Panc1 (cell line): ENCODE results near the gene SMYD2. TPM values are rescaled to one million over a fixed set of nuclear protein-coding genes. Genes with fewer than 3 reads are reported as not detected.

Experiments
- ATAC-seq: fragments of 200-7000 bp; cut with Tn5 transposase; 2 replicates; pipeline ENCODE4 v1.9.1; 2020; ENCODE audit warnings: mild to moderate bottlenecking, moderate library complexity
- BruUV-seq: library from RNA; stranded (reverse); fragments of 400-500 nt; replicated peaks from 2 replicates; lab custom pipeline; 2021; lab: Mats Ljungman, UMichigan
- CTCF ChIA-PET: fragments of 300-600 bp; sonication (Branson Sonifier 250); formaldehyde crosslinking; loops from one replicate; lab custom pipeline; 2022; ENCODE audit warnings: antibody characterized with exemption; lab: Charles Lee
- POLR2A ChIA-PET: fragments of 300-600 bp; sonication (Branson Sonifier 250); formaldehyde crosslinking; loops from one replicate; lab custom pipeline; 2022; ENCODE audit warnings: antibody characterized with exemption; lab: Charles Lee
- DNase-seq: peaks from one replicate; pipeline ENCODE4 v3.0.0-alpha.2; 2010; ENCODE audit warnings: low read depth, low spot score
- H3K27ac ChIP-seq: 2 replicates; pipeline ENCODE4 v1.5.1; 2011; ENCODE audit warnings: mild to moderate bottlenecking, low read length, inconsistent platforms
- H3K27me3 ChIP-seq: fragments of 200-500 bp; sonication (Bioruptor generic); 2 replicates; pipeline ENCODE4 v1.6.0; 2014; ENCODE audit warnings: low read length, inconsistent platforms; ENCODE audit not compliant: control insufficient read depth, insufficient read depth
- H3K36me3 ChIP-seq: fragments of 200-500 bp; sonication (Bioruptor generic); 2 replicates; pipeline ENCODE4 v1.5.1; 2014; ENCODE audit warnings: inconsistent platforms, mild to moderate bottlenecking, low read length, moderate library complexity; ENCODE audit not compliant: control insufficient read depth, insufficient read depth
- H3K4me1 ChIP-seq: 2 replicates; pipeline ENCODE4 v1.5.1; 2011; ENCODE audit warnings: inconsistent platforms, mild to moderate bottlenecking, low read length, moderate library complexity; ENCODE audit not compliant: control insufficient read depth, insufficient read depth
- H3K4me3 ChIP-seq, 2 experiments: 2 replicates each; pipeline ENCODE4 v1.5.1; 2011 to 2012; ENCODE audit warnings: low read depth in 2 of 2, low read length in 2 of 2, mild to moderate bottlenecking in 2 of 2, inconsistent platforms in 1 of 2, moderate library complexity in 1 of 2
- H3K9me3 ChIP-seq: fragments of 200-500 bp; sonication (Bioruptor generic); 2 replicates; pipeline ENCODE4 v1.5.1; 2014; ENCODE audit warnings: low read depth, mild to moderate bottlenecking, inconsistent platforms, low read length, moderate library complexity; ENCODE audit not compliant: control insufficient read depth, insufficient read depth
- CTCF ChIP-seq: fragments of 450-650 bp; IDR thresholded peaks from 2 replicates; pipeline ENCODE4 v1.5.1; 2017; ENCODE audit warnings: mild to moderate bottlenecking
- POLR2AphosphoS5 ChIP-seq: IDR thresholded peaks from 2 replicates; pipeline ENCODE4 v1.6.1; 2012; ENCODE audit warnings: mild to moderate bottlenecking, low read depth, low read length, moderate library complexity
- REST ChIP-seq, 2 experiments: IDR thresholded peaks; 2 replicates each; pipeline ENCODE4 v1.6.1; 2011 to 2012; ENCODE audit warnings: low read depth in 2 of 2, control low read depth in 1 of 2, low read length in 1 of 2, mild to moderate bottlenecking in 1 of 2, moderate library complexity in 1 of 2; ENCODE audit not compliant: insufficient read depth in 1 of 2
- TCF7L2 ChIP-seq: IDR thresholded peaks from 2 replicates; pipeline ENCODE4 v1.6.1; 2011; ENCODE audit warnings: mild to moderate bottlenecking, low read depth, low read length, inconsistent platforms
- in situ Hi-C: cut with HindIII; loops from 2 replicates; pipeline ENCODE4 v1.10.0; 2016; ENCODE audit warnings: low sequenced_read_pairs, low pct_unique_long_range_greater_than_20kb
- intact Hi-C: fragments of 100-400 bp; cut with micrococcal nuclease; formaldehyde crosslinking; loops from one replicate; pipeline ENCODE4 v1.10.0; 2022; ENCODE audit not compliant: unreplicated experiment
- total RNA-seq: library from RNA; stranded (reverse); gene quantifications from one replicate; pipeline ENCODE4 v1.2.1, GENCODE V29; 2021; ENCODE audit not compliant: unreplicated experiment

The SMYD2 gene
- total RNA-seq, 1 experiment from 2014 or later = 31.0 TPM

- no TSS peak for BruUV-seq
- H3K27ac ChIP-seq = no peak overlapping the region
- H3K9me3 ChIP-seq = no peaks in the 10 kb centered on the region
- POLR2A ChIA-PET = no interaction called here
- intact Hi-C loops = loop anchor here (1.0 kb wide), 2 partner anchors 68 to 115 kb away; no protein-coding TSS in a partner anchor
- TF ChIP-seq CTCF = peak; percentile 95
- no peak for TF ChIP-seq TCF7L2
- in situ Hi-C loops = no loop called here
- CTCF ChIA-PET = interaction anchor here (0.5 to 5.3 kb wide), 5 partner anchors 67 to 298 kb away, joined by 3 to 71 read pairs (median 4); no protein-coding TSS in a partner anchor
- no peaks in the 10 kb centered on the region for H3K36me3 ChIP-seq
- ATAC-seq (peak; percentile 90), DNase-seq (peak; percentile 69)
- no peak overlapping the region for H3K4me3 ChIP-seq
- H3K4me1 ChIP-seq = 0 out of 2 replicates have a peak, but pooled peaks cover 2% of the 10 kb centered on the region
- no peaks in the 10 kb centered on the region for H3K27me3 ChIP-seq
These were observed 48.0 kb downstream of the SMYD2 start for GRCh38 chr1:214328770-214329469.

- CTCF ChIA-PET = interaction anchor here (0.5 to 5.3 kb wide), 4 partner anchors 68 to 351 kb away, joined by 3 to 71 read pairs (median 16); no protein-coding TSS in a partner anchor
- H3K4me3 ChIP-seq = no peak overlapping the region
- H3K27me3 ChIP-seq = no peaks in the 10 kb centered on the region
- in situ Hi-C loops = no loop called here
- POLR2A ChIA-PET = no interaction called here
- H3K36me3 ChIP-seq = no peaks in the 10 kb centered on the region
- no peak overlapping the region for H3K27ac ChIP-seq
- no peak for ATAC-seq
- peaks cover 5% of the 10 kb centered on the region; the same call in 1 of the 2 replicates for H3K4me1 ChIP-seq
- TF ChIP-seq POLR2AphosphoS5 (no peak), REST (IDR thresholded peaks at IDR 0.05; ENCODE audit: insufficient read depth in 1 of 2, low read depth in 2 of 2, low read length in 1 of 2) (no peak)
- DNase-seq = no peak
- no TSS peak for BruUV-seq
- intact Hi-C loops = loop anchor here (1.0 kb wide), 1 partner anchor 115 kb away; no protein-coding TSS in a partner anchor
- H3K9me3 ChIP-seq = no peaks in the 10 kb centered on the region
These were observed 48.7 kb downstream of the SMYD2 start for GRCh38 chr1:214329470-214330220.
